Colonic mucosa (tissue), 4 donors: ENCODE measurements around the gene BID. TPM values are rescaled to one million over a fixed set of nuclear protein-coding genes. Genes with fewer than 3 reads are reported as not detected.

ENCODE experiments used
- DNase-seq: peaks from one replicate; pipeline ENCODE4 v3.0.0-alpha.2; 2020
- H3K27ac ChIP-seq: fragments of 200-600 bp; one replicate; pipeline ENCODE4 v1.8.0; 2021
- H3K27me3 ChIP-seq: fragments of 200-600 bp; one replicate; pipeline ENCODE4 v1.8.0; 2021
- H3K36me3 ChIP-seq: fragments of 200-600 bp; one replicate; pipeline ENCODE4 v1.8.0; 2021
- H3K4me1 ChIP-seq: fragments of 200-600 bp; one replicate; pipeline ENCODE4 v1.8.0; 2021; ENCODE audit warnings: mild to moderate bottlenecking
- H3K4me3 ChIP-seq: fragments of 200-600 bp; one replicate; pipeline ENCODE4 v1.8.0; 2021
- H3K9ac ChIP-seq, 2 donors: one replicate each; pipeline ENCODE4 v1.7.0; 2013; ENCODE audit warnings: control low read depth in 2 of 2, low read depth in 2 of 2, low read length in 2 of 2
- H3K9me3 ChIP-seq: fragments of 200-600 bp; one replicate; pipeline ENCODE4 v1.8.0; 2021
- intact Hi-C: fragments of 100-400 bp; cut with DNase I; formaldehyde crosslinking; loops from one replicate; pipeline ENCODE4 v1.14.1; 2022
- total RNA-seq, 2 donors: library from RNA; stranded (reverse); fragmentation: NEBNext Ultra II Directional in 1 of 2; extraction: Animal tissue kit (Norgen Biotek cat#: 25700) in 1 of 2; gene quantifications; one replicate each; pipeline ENCODE4 v1.2.1, GENCODE V29; 2021
- TF ChIP-seq, protein P1 (sequence below): fragments of 200-600 bp; IDR thresholded peaks from one replicate; pipeline ENCODE4 v1.8.0; 2022; ENCODE audit warnings: antibody characterized with exemption, mild to moderate bottlenecking
- donor health status: healthy.
- donor health status: DM: no; HTN: no; CAD: no.
- donor health status: DM: no; HTN: no; CAD: no.

The BID gene
- total RNA-seq, 2 donors from 2014 or later: 35.9 to 57.5 TPM

GRCh38 chr22:17749605-17750395, 24.5 kb downstream of the BID start:
- TF ChIP-seq, protein P1, sequence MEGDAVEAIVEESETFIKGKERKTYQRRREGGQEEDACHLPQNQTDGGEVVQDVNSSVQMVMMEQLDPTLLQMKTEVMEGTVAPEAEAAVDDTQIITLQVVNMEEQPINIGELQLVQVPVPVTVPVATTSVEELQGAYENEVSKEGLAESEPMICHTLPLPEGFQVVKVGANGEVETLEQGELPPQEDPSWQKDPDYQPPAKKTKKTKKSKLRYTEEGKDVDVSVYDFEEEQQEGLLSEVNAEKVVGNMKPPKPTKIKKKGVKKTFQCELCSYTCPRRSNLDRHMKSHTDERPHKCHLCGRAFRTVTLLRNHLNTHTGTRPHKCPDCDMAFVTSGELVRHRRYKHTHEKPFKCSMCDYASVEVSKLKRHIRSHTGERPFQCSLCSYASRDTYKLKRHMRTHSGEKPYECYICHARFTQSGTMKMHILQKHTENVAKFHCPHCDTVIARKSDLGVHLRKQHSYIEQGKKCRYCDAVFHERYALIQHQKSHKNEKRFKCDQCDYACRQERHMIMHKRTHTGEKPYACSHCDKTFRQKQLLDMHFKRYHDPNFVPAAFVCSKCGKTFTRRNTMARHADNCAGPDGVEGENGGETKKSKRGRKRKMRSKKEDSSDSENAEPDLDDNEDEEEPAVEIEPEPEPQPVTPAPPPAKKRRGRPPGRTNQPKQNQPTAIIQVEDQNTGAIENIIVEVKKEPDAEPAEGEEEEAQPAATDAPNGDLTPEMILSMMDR: no peak
- Histone ChIP-seq H3K9me3 (no peaks in the 10 kb centered on the region), H3K4me1 (no peaks in the 10 kb centered on the region), H3K36me3 (no peaks in the 10 kb centered on the region), H3K9ac (no peak overlapping the region), H3K27ac (no peak overlapping the region), H3K27me3 (no peaks in the 10 kb centered on the region), H3K4me3 (no peak overlapping the region)
- no peak for DNase-seq
- intact Hi-C loops: loop anchor here (10.0 kb wide), 1 partner anchor 325 kb away; the partner anchor contains the start of gene PEX26

DNA sequence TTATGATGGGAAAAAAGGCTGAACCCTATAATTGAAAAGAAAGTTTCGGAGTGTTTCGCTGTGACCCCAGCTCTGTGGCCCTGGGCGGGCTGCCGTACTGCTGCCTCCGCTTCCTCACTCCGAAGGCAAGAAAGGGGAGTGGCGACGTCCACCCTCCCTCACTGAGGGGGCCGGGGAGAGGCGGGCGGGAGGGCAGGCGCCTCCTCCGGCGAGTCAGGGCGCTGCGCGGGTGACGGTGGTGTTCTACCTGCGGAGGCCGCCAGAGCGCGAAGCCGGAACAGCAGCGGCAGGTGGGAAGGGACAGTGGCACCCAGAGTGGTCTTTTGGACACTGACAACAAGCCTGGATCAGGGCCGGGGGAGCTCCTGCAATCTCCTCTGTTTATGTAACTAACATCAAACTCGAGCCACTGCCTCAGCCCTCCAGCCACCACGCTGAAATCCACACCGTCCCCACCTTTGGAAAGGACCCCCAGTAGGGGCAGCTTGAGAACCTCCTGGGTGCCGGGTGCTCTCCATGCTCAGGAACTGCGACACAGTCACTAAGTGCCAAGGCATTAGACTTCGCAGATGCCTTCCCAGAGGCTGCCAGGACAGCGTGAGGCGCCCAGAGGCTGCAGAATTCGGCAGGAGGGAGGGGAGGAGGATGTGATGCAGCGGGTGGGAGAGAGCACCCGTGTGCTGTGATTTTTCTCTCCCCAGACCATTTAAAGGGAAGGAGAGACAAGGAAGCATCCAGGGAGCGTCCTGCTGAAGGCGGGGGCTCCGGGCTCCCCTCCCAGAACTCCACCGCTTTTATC, 25.5 kb downstream of the BID start:
- TF ChIP-seq, protein P1: no peak
- DNase-seq: no peak
- intact Hi-C loops: loop anchor here (10.0 kb wide), 1 partner anchor 326 kb away; the partner anchor contains the start of gene PEX26
- no peaks in the 10 kb centered on the region for H3K9me3 ChIP-seq
- no peak overlapping the region for H3K9ac ChIP-seq
- no peaks in the 10 kb centered on the region for H3K4me1 ChIP-seq
- no peak overlapping the region for H3K4me3 ChIP-seq
- H3K27me3 ChIP-seq: no peaks in the 10 kb centered on the region
- no peak overlapping the region for H3K27ac ChIP-seq
- H3K36me3 ChIP-seq: no peaks in the 10 kb centered on the region

DNA sequence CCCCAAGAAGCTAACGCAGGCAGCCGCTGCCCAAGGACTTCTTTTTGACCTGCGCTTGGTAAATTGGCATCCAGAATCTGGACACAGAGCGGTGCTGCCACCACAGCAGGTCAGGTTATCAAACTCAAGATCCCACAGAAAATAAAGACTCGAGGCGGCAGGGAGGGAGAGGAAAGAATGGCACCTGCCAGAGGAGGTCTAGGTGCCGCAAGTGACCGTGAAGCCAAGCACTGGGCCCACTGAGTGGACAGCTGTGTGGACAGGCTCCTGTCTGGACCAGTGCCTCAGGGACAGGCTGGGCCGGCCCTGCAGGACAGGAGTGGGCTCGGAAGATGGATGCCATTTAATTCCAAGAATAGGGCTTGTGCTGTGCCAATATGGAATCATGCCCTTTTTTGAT, 27.4 kb downstream of the BID start:
- DNase-seq: no peak
- Histone ChIP-seq H3K4me3 (no peak overlapping the region), H3K9ac (no peak overlapping the region), H3K27ac (no peak overlapping the region), H3K4me1 (no peaks in the 10 kb centered on the region), H3K36me3 (no peaks in the 10 kb centered on the region), H3K9me3 (no peaks in the 10 kb centered on the region), H3K27me3 (no peaks in the 10 kb centered on the region)
- TF ChIP-seq, protein P1: no peak
- intact Hi-C loops: loop anchor here (10.0 kb wide), 1 partner anchor 328 kb away; the partner anchor contains the start of gene PEX26

DNA sequence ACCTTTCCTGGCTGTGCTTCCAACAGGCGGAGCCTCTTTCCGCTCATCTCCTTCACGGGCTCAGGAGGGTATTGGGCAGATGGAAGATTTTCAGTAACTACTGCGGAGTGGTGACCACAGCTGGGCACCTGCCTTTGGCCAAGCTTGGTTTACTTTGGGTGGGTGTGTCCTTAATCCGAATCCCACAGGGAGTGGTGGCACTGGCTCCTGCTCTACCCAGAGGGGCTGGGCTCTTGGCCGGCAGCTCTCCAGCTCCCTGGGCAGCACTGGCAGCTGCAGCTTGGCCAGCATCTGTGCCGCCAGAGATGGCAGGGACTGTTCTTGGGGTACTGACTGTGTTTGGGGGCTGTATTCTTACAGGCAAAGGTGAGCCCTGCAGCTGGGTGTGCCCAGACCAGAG, 29.8 kb downstream of the BID start:
- DNase-seq: no peak
- no peak overlapping the region for H3K9ac ChIP-seq

More for the DNA sequence above, 29.8 kb downstream of the BID start:
- intact Hi-C loops: loop anchor here (5.0 to 10.0 kb wide), 2 partner anchors 43 to 330 kb away; partner anchors contain the start of gene PEX26
- TF ChIP-seq, protein P1: no peak
- Histone ChIP-seq H3K9me3 (no peaks in the 10 kb centered on the region), H3K4me1 (no peaks in the 10 kb centered on the region), H3K27me3 (no peaks in the 10 kb centered on the region), H3K27ac (no peak overlapping the region), H3K36me3 (no peaks in the 10 kb centered on the region), H3K4me3 (no peak overlapping the region)
